ENCODE results near the gene CTSA.
A peak's percentile ranks its signal among the peaks of the same experiment; 100 is the strongest.
"Not testable (repeated sequence)": the region's sequence is repeated elsewhere in the genome, so short reads cannot be mapped to it uniquely, and the experiment has no call there.

CTSA gene

GRCh38 chr20:45921337-45922189, 30.4 kb downstream of the CTSA start:
- no peak for ATAC-seq (replicated peaks)

GRCh38 chr20:45924391-45925261, 33.5 kb downstream of the CTSA start:
- DNase-seq: no peak

More at GRCh38 chr20:45921337-45922189, 30.4 kb downstream of the CTSA start:
- no peaks in the 10 kb centered on the region for H3K36me3 Mint-ChIP-seq (ENCODE audit: insufficient read depth)
- H3K27me3 Mint-ChIP-seq: peaks cover 29 to 56% of the 10 kb centered on the region in 2 donors
- H3K4me3 Mint-ChIP-seq: no peak overlapping the region
- no peaks in the 10 kb centered on the region for H3K9me3 Mint-ChIP-seq
- no peak for DNase-seq
- H3K27ac Mint-ChIP-seq: no peak overlapping the region
- no peaks in the 10 kb centered on the region for H3K4me1 Mint-ChIP-seq (ENCODE audit: low read depth in 2 of 2)

GRCh38 chr20:45925821-45926506, 34.8 kb downstream of the CTSA start:
- Mint-ChIP-seq H3K27ac (no peak overlapping the region), H3K36me3 (ENCODE audit: insufficient read depth) (peaks cover 3% of the 10 kb centered on the region), H3K9me3 (no peaks in the 10 kb centered on the region), H3K27me3 (peaks cover 12 to 19% of the 10 kb centered on the region in 2 donors), H3K4me3 (no peak overlapping the region), H3K4me1 (ENCODE audit: low read depth in 2 of 2) (no peaks in the 10 kb centered on the region)
- no peak for DNase-seq
- ATAC-seq (replicated peaks): no peak

More at GRCh38 chr20:45924391-45925261, 33.5 kb downstream of the CTSA start:
- no peak overlapping the region for H3K4me3 Mint-ChIP-seq
- no peaks in the 10 kb centered on the region for H3K9me3 Mint-ChIP-seq
- H3K36me3 Mint-ChIP-seq (ENCODE audit: insufficient read depth): peaks cover 3% of the 10 kb centered on the region
- no peaks in the 10 kb centered on the region for H3K4me1 Mint-ChIP-seq (ENCODE audit: low read depth in 2 of 2)
- ATAC-seq (replicated peaks): no peak
- peaks cover 23 to 33% of the 10 kb centered on the region in 2 donors for H3K27me3 Mint-ChIP-seq
- no peak overlapping the region for H3K27ac Mint-ChIP-seq

GRCh38 chr20:45926731-45927070, 35.6 kb downstream of the CTSA start:
- DNase-seq (no peak), ATAC-seq (replicated peaks) (no peak)
- peaks cover 5 to 12% of the 10 kb centered on the region in 2 donors for H3K27me3 Mint-ChIP-seq
- H3K4me3 Mint-ChIP-seq: no peak overlapping the region
- no peak overlapping the region for H3K27ac Mint-ChIP-seq
- H3K36me3 Mint-ChIP-seq (ENCODE audit: insufficient read depth): peaks cover 3% of the 10 kb centered on the region
- no peaks in the 10 kb centered on the region for H3K9me3 Mint-ChIP-seq
- no peaks in the 10 kb centered on the region for H3K4me1 Mint-ChIP-seq (ENCODE audit: low read depth in 2 of 2)

DNA sequence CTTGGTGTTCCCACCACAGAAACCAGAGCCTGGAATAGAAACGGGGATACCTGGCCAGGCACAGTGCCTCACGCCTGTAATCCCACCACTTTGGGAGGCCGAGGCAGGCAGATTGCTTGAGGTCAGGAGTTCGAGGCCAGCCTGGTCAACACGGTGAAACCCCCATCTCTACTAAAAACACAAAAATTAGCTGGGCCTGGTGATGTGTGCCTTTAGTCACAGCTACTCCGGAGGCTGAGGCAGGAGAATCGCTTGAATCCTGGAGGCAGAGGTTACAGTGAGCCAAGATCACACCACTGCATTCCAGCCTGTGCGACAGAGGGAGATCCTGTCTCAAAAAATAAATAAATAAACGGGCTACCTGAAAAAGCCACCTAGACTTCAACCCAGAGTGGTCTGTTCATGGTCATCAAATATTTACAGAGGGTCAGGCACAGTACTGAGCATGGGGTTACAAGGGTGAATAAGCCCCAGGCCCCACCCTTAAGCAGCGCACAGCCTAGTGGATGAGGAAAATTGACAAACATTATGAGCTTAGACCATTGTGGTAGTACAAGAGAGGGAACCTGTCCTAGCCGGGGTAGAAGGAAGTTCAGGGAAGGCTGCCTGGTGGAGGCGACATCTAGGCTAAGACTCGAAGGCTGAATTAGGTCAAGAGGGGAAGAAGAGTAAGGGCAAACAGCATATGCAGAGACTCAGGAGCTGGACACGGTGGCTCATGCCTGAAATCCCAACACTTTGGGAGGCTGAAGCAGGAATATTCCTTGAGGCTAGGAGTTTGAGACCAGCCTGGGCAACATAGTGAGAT, 36.1 kb downstream of the CTSA start:
- H3K4me1 Mint-ChIP-seq (ENCODE audit: low read depth in 2 of 2): no peaks in the 10 kb centered on the region
- H3K9me3 Mint-ChIP-seq: no peaks in the 10 kb centered on the region
- no peak for DNase-seq
- H3K27me3 Mint-ChIP-seq: peaks cover 0 to 6% of the 10 kb centered on the region in 2 donors
- ATAC-seq (replicated peaks): no peak
- no peak overlapping the region for H3K4me3 Mint-ChIP-seq
- H3K27ac Mint-ChIP-seq: peak overlapping the region in 1 of 2 donors; percentile 63
- peaks cover 3% of the 10 kb centered on the region for H3K36me3 Mint-ChIP-seq (ENCODE audit: insufficient read depth)

DNA sequence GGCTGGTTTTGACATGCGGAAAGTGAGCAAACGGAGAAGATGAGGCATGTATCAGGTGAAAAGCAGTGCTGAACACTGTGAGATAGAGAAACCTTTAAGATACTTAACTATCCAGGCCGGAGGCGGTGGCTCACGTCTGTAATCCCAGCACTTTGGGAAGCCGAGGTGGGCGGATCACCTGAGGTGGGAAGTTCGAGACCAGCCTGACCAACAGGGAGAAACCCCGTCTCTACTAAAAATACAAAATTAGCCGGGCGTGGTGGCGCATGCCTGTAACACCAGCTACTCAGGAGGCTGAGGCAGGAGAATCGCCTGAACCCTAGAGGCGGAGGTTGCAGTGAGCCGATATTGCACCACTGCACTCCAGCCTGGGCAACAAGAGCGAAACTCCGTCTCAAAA, 40.5 kb downstream of the CTSA start:
- not testable (repeated sequence) for H3K4me3 Mint-ChIP-seq; ATAC-seq (replicated peaks); H3K27ac Mint-ChIP-seq; DNase-seq; H3K9me3 Mint-ChIP-seq; H3K4me1 Mint-ChIP-seq (ENCODE audit: low read depth in 2 of 2); H3K27me3 Mint-ChIP-seq
- peaks cover 34% of the 10 kb centered on the region for H3K36me3 Mint-ChIP-seq (ENCODE audit: insufficient read depth)

GRCh38 chr20:45933266-45934045, 42.3 kb downstream of the CTSA start:
- no peaks in the 10 kb centered on the region for H3K27me3 Mint-ChIP-seq
- peak overlapping the region; percentile 98 to 99 for H3K4me3 Mint-ChIP-seq
- peaks cover 17 to 19% of the 10 kb centered on the region in 2 donors for H3K4me1 Mint-ChIP-seq (ENCODE audit: low read depth in 2 of 2)
- H3K36me3 Mint-ChIP-seq (ENCODE audit: insufficient read depth): peaks cover 47% of the 10 kb centered on the region
- ATAC-seq (replicated peaks): no peak
- H3K27ac Mint-ChIP-seq: peak overlapping the region; percentile 97 to 99
- H3K9me3 Mint-ChIP-seq: no peaks in the 10 kb centered on the region
- DNase-seq: peak; percentile 25 to 40 (median 28)

GRCh38 chr20:45934046-45934585, 43.0 kb downstream of the CTSA start:
- Mint-ChIP-seq H3K27ac (peak overlapping the region; percentile 97 to 99), H3K4me3 (peak overlapping the region; percentile 98 to 99), H3K36me3 (ENCODE audit: insufficient read depth) (peaks cover 53% of the 10 kb centered on the region), H3K27me3 (no peaks in the 10 kb centered on the region), H3K4me1 (ENCODE audit: low read depth in 2 of 2) (peaks cover 21% of the 10 kb centered on the region in 2 donors), H3K9me3 (no peaks in the 10 kb centered on the region)
- DNase-seq (peak in 2 of 3 experiments; percentile 18 to 40), ATAC-seq (replicated peaks) (peak; percentile 4)

GRCh38 chr20:45934586-45935415, 43.7 kb downstream of the CTSA start, which contains the start of gene PCIF1:
Gene PCIF1 (plus strand): TSS chr20:45934683. CDS start chr20:45939000, 4,317 bp downstream.
- peaks cover 60% of the 10 kb centered on the region for H3K36me3 Mint-ChIP-seq (ENCODE audit: insufficient read depth)
- no peaks in the 10 kb centered on the region for H3K27me3 Mint-ChIP-seq
- ATAC-seq (replicated peaks): peak; percentile 78
- peak within 1 kb of the TSS; percentile 97 to 99 for H3K27ac Mint-ChIP-seq
- peak; percentile 99 for DNase-seq
- peaks cover 21 to 24% of the 10 kb centered on the region in 2 donors for H3K4me1 Mint-ChIP-seq (ENCODE audit: low read depth in 2 of 2)
- H3K9me3 Mint-ChIP-seq: no peaks in the 10 kb centered on the region
- H3K4me3 Mint-ChIP-seq: peak within 1 kb of the TSS; percentile 98 to 99

DNA sequence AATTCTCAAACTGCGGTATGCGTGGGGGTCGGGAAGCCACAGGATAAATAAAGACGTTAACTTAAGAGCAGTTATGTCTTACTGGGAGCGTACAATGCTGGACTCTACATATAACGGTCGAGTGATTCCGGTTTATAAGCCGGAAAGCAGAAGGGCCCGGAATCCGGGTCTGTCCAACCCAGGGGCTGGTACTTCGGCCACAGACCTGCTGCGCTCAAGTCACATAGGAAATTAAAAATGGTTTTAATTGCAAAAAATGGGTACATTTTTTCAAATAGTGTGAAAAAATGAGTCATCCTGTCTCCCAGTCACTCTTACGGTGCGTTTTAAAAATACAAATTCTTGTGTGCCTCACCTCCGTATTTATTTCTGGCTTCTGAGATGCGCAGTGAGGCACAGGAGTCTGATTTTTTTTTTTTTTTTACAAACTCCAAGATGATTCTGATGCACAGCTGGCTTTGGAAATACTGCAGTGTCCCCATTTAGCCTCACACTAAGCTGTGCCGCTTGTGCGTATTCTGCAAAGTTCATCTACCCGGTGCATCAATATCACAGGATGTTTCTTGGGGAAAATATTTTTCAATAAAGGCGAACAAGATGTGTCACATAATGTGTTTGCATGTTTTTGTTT, 44.4 kb downstream of the CTSA start:
- Mint-ChIP-seq H3K27me3 (no peaks in the 10 kb centered on the region), H3K4me3 (peak overlapping the region; percentile 98 to 99), H3K9me3 (no peaks in the 10 kb centered on the region), H3K36me3 (ENCODE audit: insufficient read depth) (peaks cover 66% of the 10 kb centered on the region), H3K4me1 (ENCODE audit: low read depth in 2 of 2) (peaks cover 21 to 24% of the 10 kb centered on the region in 2 donors), H3K27ac (peak overlapping the region; percentile 97 to 99)
- ATAC-seq (replicated peaks) (no peak), DNase-seq (no peak)

DNA sequence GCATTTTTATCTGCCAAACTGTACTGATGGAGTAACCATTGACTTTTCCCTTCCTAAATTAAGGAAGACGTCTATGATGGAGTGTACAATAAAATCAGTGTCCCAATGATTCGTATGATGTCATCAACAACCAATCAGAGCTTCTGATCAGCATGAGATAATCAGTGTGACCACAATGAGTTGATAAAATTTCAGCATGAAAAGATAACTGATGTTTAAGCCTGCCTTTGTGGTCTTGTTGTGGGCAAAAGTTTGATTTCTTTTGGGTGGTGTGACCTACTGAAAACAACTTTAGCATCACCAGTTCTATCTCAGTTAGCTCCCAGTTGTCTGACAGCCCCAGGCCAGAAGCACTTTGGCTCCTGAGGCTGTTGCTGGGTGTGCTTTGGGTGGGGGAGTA, 46.6 kb downstream of the CTSA start:
- Mint-ChIP-seq H3K36me3 (ENCODE audit: insufficient read depth) (peaks cover 79% of the 10 kb centered on the region), H3K27ac (peak overlapping the region; percentile 82 to 92), H3K4me1 (ENCODE audit: low read depth in 2 of 2) (peaks cover 21 to 24% of the 10 kb centered on the region in 2 donors), H3K9me3 (no peaks in the 10 kb centered on the region), H3K4me3 (peak overlapping the region; percentile 50 to 59), H3K27me3 (no peaks in the 10 kb centered on the region)
- ATAC-seq (replicated peaks) (no peak), DNase-seq (no peak)

Data from effector memory CD8-positive, alpha-beta T cell (primary cell).